NCI-H510A treated with DMSO at 0.1 percent for 48 hours (cell line): ENCODE measurements around the gene LIN28A.

ENCODE experiments used
- DNase-seq: peaks from one replicate; lab custom pipeline; 2025; lab: John Stamatoyannopoulos, UW

The LIN28A gene

DNA sequence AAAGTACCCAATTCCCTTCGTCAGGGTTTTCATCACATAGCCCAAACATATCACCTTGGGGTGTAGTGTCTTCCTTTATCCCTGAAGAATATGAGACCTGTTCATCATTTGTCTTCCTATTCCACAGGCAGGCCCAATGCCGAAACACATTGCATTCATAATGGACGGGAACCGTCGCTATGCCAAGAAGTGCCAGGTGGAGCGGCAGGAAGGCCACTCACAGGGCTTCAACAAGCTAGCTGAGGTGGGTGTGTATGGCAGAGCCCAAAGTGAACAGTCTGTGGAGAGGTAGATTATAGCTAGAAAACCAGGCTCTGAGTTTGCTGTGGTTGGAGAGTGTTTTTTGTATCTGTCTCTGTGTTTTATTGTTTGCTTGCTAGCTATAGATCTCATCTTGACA, 27.4 kb downstream of the LIN28A start:
- DNase-seq: no peak

DNA sequence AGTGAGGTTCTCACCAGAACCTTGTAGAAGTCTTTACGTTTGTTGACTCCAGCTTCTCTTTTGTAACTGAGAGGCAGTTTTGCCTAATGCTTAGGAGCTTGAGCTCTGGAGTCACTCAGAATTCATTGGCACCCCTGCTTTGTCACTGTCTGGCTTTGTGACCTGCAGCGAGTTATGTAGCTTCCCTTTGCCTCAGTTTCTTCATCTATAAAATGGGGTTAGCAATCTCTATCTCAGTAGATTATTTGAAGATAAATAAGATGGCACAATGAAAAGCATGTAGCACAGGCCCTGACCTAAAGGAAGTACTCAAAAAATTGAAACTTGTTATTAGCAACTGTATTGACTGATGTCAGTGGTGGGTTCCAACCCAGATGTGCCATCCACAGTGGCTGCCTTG, 29.6 kb downstream of the LIN28A start:
- DNase-seq: no peak

DNA sequence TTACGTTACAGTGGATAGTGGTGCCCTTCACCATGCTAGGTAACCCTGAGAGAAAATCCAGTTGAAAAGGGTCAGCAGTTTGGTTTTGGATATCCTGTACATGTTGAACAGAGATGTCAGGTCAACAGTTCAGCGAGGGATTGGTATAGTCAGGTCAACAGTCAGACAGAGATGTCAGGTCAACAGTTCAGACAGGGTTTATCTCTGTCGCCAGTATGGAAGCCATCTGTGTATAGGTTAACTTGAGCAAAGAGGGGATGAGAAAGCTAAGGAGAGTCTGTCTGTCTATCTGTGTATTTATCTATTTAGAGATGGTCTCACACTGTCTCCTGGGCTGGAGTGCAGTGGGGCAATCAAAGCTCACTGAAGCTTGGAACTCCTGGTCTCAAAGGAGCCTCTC, 39.3 kb downstream of the LIN28A start:
- DNase-seq: no peak

DNA sequence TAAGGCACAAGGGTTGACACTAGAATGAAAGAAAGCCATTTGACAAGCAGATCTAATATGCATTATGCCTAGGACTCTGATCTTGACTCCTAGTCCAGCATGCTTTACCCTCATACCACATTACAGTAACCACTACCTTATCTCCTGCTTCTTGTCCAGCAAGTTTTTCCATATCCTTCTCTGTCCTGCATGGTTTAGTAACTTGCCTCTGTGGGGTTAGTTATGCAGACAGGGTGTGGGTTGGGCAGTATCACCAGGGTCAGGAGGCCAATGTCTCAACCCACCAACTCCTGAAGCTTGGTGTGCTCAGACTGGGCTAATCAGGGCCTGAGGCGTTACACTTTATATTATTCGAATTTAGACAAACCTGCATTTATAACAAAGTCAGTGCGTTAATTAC, 40.3 kb downstream of the LIN28A start:
- no peak for DNase-seq

DNA sequence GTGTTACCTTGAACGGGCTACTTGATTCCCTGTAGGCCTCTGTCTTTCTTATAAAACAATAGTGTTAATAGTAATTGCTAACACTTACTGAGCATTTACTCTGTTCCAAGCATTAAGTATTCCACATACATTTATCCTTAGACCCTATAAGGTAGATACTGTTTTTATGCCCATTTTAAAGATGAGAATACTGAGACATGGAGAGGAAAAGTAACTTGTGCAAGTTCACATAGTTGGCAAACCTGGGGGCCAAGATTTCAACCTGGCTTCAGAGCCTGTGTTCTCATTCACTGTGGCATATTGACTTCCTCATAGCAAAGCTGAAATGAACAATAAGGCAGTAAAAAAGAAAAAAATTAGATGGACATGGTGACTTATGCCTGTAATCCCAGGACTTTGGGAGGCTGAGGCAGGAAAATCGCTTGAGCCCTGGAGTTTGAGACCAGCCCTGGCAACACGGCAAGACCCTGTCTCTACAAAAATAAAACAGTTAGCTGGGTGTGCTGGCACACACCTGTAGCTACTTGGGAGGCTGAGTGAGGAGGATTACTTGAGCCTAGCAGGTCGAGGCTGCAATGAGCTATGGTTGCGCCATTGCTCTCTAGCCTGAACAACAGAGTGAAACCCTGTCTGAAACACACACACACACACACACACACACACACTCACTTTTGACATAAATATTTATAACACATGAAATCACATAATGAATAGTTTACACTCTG, 42.0 kb downstream of the LIN28A start:
- DNase-seq: no peak

DNA sequence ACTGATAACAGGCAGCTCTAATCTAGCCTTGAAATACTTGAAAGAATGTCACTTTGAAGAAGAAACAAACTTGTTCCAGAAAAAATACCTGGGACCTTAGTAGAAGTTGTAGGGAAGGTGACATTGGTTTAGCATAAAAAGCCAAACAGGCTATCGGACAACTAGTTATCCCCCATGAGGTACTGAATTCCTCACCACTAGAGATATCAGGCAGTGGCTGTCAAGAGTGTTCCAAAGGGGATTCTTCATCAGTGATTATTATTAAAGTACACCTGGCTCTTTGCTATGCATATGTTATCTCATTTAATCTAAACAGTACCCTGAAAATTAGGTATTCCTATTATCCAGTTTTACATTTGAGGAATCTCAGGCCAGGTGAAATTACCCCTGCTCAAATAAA, 48.5 kb downstream of the LIN28A start:
- no peak for DNase-seq

DNA sequence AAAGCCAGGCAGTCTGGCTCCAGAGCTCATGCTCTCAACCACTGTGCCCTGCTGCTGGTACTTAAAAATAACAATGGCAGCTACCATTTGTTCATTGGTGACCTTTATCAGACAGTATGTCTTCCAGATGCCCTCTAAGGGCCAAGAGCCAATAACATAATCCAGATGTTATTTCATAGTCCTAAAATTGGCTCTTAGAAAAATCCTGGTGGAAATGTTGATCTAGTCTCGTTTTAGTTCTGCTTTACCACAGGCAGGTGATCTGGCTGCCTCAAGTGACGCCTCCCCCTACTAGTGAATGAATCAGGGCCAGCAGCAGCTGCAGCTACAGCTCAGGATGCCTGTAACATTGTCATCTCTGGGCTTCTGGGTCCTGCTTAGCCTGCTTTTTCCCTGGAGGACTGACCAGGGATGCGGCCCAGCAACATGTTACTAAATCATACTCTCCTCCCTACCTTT, 49.0 kb downstream of the LIN28A start:
- DNase-seq: no peak

DNA sequence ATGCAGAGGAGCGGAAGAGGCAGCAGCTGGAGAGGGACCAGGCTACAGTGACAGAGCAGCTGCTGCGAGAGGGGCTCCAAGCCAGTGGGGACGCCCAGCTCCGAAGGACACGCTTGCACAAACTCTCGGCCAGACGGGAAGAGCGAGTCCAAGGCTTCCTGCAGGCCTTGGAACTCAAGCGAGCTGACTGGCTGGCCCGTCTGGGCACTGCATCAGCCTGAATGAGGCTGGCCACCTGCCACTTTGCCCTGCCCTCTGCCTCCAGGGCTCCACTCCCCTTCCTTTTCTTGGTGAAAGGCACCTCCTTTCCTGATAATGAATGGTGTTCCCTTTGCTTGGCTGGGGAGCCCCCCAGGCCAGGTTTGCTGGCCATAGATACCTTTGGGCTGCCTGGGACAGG, 58.3 kb downstream of the LIN28A start:
- DNase-seq: no peak

DNA sequence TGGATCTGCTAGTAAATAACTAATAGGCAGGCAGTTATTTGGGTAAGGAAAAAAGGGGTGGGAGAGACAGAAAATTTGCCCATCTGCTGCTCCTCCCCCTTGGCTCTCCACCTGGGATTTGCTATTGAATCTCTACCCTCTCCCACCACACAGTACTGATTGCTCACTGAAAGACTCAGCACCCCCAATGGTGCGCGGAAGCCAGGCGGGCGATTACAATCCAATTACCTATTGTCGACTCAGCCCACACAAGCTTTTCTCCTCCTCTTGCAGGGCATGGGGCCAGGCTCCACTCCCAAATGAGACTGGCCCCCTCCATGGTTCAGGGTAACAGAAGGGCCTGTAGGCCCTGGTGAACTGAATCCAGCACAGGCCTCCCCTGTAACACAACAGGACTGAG, 58.9 kb downstream of the LIN28A start:
- no peak for DNase-seq

DNA sequence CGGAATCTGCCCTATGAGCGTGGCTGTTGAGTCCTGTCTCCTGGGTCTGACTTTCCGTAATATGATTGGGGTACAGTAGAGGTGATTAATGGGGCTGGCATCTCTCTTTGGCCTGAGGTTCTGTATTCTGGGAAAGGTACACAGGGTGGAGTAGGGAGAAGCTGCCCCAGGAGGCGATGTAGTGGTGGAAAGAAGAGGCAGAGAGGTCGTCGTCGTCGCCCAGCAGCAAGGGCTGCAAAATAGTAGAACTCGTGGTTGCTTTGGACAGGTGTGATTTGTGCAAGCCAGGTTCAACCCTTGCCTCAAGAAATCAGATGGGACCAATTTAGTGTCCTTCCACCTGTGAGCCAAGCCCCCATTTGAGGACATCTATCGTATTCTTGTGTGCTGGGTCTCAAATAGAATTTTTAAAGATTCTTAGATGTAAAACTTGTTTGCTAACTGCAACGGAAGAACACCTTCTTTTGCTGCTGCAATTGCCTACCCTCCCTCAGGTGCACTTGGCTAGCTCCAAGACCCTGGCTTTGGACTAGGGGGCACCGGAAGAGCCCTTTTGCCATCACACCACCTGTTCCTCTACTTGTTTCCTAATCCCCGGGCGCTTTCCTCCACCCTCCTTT, 60.4 kb downstream of the LIN28A start:
- peak; percentile 75 for DNase-seq

DNA sequence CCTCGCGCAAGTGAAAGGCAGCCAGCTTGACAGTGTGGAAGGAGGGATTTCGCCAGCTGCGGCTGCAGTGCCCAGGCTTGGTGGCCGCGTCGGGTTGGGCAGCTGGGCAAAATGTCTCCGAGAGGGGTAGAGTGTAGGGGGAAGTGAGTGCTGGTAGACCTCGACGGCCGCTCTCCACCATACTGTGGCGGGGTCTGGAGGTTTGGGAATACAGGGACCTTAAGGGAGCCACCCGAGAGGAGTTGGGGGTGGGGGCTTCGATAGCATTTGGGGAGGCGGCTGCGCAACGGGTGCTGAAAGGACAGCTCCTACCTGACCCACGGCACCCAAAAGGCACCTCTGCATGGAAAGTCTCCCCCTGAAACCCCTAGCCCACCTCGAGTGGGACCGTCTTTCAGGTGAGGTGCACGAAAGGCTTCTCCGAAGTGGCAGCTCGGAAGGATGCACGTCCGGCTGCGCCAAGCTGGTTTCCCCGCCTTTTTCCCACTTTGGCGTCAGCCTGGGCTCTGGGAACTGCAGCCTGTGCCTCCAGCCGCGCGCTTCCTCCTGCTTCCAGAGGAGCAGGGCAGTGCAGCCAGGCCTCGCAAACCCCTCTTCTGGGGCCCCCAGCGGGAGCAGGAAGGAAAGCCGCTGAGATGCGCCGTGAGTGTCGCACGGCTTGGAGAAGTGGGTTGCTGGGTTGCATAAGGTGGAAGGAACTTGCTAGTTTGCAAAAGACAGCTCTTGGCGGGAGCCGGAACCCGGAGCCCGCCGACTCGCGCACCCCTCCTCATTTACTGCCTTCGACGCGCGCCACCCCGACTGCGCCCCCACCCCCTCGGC, 61.1 kb downstream of the LIN28A start:
- DNase-seq: peak; percentile 92

DNA sequence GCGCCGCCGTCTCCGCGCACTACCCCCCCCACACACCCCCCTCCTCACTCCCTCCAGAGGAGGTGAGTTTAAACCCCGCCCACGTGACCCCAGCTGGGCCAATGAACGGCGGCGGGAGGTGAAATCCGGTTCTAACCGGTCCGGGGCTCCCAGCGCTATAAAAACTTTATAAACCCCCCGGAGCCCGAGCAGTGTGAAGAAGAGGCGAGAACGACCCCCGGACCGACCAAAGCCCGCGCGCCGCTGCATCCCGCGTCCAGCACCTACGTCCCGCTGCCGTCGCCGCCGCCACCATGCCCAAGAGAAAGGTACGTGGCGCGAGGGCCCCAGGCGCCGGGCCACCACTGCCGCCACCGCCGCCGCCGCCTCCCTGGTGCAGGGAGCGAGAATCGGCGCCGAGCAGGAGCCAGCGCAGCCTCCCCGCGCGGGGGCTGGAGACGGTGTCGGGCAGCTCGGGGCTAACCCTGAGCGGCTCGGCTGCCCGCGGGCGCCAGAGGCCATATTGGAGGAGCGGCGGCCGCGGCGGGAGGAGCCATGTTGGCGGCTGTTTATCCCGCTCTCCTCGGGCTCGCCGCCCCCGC, 61.8 kb downstream of the LIN28A start, which contains the start of gene HMGN2:
Gene HMGN2, plus strand, starts transcription at position 121 of the 581 bp plus-strand sequence. Its CDS starts 173 bp downstream, at position 294.
- DNase-seq: peak; percentile 93

DNA sequence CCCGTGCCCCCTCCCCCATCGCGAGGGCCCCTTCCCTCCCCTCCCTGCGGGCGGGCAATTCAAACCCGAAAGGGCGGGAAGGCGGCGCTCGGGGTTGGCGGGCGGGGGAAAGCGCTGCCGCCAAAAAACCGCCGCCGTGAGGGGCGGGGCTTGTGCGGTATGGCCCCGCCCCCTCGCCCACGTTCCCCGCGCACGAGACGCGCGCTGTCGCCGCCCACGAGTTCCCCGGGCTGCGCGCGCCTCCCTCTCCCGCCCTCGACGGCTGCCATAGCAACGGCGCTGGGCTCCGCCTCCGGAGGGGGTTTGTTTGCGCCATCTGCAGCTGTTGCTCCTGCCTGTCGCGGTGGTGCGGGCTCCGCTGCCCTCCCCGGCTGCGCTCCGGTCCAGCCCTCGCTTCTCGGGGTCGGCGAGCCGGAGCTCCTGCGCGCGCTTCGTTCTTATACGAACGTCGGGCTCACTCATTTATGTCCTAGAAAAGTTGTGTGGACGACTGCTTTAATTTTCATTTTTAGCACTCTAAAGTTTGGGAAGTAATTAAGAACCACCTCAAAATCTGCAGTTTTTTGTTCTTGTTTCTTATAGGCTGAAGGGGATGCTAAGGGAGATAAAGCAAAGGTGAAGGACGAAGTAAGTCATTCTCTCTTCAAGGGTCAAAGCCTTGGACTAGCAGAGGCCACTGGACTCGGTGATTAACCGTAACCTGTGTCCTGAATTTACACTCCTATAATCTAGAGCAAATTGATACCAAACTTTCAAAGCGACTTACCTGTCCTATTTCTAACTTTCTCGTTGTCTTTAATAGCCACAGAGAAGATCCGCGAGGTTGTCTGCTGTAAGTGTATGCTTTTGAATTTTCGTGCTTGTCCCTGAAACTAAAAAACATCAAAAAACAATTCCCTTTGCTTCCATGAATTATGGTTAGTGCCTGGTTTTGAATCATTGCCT, 62.6 kb downstream of the LIN28A start:
- DNase-seq: peak; percentile 91

DNA sequence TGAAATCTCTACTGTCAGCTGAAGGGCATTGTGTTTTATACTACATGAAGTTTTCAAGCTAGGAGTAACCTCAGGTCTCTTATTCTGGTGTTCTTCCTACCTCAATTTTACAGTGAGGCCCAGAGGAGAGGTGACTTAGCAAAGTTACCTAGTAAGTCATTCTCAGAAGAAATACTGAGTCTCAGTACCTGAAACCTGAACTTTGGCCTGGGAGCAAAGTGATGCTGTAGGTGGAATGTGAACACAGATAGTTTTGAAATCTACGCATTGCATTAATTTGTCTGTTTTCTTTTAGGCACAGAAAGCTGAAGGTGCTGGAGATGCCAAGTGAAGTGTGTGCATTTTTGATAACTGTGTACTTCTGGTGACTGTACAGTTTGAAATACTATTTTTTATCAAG, 64.2 kb downstream of the LIN28A start:
- DNase-seq: no peak

DNA sequence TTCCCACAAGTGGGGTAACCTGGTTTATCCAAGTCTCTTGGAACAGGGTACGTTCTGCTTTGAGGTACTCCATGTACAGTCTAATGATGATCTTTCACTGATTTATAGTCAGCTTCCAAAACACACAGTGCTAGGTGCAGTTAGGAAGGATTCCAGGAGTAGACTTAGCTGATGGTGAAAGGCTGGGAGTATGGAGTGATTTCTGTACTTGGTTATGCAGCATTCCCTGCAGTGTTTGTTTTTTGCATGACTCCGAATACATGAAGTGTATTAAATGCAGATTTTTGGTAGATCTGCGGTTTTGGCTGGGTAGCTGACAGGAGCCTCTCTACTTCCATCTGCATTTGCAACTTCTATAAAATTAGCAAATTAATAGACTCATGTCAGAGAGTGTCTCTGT, 65.4 kb downstream of the LIN28A start:
- DNase-seq: no peak

DNA sequence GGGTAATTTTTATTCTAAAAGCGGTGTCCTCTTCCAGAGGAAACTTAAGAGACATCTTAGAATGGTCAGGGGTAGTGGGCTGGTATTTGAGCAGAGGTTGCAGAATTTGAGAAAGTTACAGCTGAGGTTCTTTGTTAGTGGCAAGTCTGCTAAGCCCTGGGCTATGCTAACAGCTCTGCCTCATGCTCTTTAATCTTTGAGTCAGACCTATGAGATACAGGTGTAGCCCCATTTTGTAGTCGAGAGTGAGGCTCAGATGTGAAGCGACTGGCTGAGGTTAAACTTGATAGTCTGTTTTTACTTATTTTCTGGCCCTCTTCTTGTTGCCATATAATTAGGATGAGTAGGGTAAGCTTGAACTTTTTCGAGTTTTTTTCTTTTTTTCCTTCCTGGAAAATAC, 66.3 kb downstream of the LIN28A start:
- no peak for DNase-seq

DNA sequence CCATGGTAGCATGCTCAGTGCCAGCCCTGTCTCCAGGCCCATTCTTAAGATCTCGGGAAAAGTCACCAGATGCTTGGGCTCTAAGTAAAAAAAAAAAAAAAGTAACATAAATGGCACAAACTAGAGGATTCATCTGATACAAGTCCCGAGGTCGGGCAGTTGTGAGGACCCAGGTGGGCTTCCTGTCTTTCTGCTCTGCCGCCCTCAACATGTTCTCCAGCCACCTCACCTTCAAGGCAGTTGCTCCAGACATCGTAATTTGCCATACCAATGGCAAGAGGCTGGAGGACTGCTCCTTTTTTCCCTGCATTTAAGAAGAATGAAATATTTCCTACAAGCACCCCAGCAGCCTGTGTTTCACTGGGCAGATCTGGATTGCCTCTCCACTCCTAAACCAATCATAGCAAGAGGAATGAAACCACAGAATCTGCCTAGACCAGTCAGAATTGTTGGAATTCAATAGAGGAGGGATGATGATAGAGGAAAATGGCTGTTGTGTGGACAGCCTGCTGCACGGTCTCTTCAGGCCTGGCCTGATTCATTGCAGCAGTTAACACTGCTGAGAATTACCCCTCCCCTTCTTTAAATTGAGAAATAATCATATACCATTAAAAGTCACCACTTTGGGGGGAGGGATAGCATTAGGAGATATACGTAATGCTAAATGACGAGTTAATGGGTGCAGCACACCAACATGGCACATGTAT, 67.0 kb downstream of the LIN28A start:
- peak; percentile 32 for DNase-seq

DNA sequence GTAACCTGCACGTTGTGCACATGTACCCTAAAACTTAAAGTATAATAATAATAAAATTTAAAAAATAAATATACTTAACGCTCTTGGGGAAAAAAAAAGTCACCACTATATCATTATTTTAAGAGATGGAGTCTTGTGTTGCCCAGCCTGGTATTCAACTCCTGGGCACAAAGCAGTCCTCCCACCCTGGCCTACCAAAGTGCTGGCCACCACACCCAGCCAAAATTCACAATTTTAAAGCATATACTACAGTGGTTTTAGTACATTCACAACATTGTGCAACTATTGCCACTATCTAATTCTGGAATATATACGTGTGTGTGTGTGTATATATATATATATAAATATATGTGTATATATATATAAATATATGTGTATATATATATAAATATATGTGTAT, 67.5 kb downstream of the LIN28A start:
- no peak for DNase-seq

DNA sequence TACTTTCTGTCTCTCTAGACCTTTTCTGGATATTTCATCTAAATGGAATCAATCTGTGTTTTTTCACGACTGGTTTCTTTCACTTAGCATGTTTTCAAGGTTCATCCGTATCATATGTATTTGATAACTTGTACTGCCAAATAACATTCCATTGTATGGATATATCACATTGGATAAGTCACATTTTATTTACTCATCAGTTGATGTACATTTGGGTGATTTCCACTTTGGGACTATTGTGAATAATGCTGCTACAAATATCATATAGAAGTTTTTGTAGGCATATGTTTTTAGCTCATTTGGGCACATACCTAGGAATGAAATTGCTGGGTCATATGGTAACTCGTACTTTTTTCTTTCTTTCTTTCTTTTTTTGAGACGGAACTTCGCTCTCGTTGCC, 68.4 kb downstream of the LIN28A start:
- no peak for DNase-seq
